NOMO-1 treated with DMSO at 0.1 percent for 48 hours (cell line): ENCODE results near the gene KCNK5.

Experiments used
- DNase-seq: peaks from one replicate; lab custom pipeline; 2025; ENCODE audit not compliant: unreplicated experiment; lab: John Stamatoyannopoulos, UW

The KCNK5 gene

GRCh38 chr6:39228992-39229767 is at the start of gene KCNK5:
Gene KCNK5 (minus strand): TSS chr6:39229475. CDS start chr6:39229111, 364 bp downstream.
- peak; percentile 90 for DNase-seq

GRCh38 chr6:39276379-39276995 is 47.2 kb upstream of the KCNK5 start:
- DNase-seq = no peak

GRCh38 chr6:39274903-39275302 is 45.6 kb upstream of the KCNK5 start:
- DNase-seq = no peak

- no peak for DNase-seq
Observed at GRCh38 chr6:39274471-39274870, 45.2 kb upstream of the KCNK5 start.

- DNase-seq = no peak
Observed at GRCh38 chr6:39273406-39273821, 44.1 kb upstream of the KCNK5 start.

- DNase-seq = no peak
Observed at GRCh38 chr6:39269961-39270360, 40.7 kb upstream of the KCNK5 start.

- no peak for DNase-seq
Observed at GRCh38 chr6:39268721-39269120, 39.4 kb upstream of the KCNK5 start.

- DNase-seq = no peak
Observed at GRCh38 chr6:39268171-39268570, 38.9 kb upstream of the KCNK5 start.

GRCh38 chr6:39266782-39267355 is 37.6 kb upstream of the KCNK5 start:
- DNase-seq = no peak

GRCh38 chr6:39266375-39266774 is 37.1 kb upstream of the KCNK5 start:
- no peak for DNase-seq

GRCh38 chr6:39263303-39264037 is 34.2 kb upstream of the KCNK5 start:
- peak; percentile 98 for DNase-seq

- DNase-seq = no peak
Observed at GRCh38 chr6:39261751-39262150, 32.5 kb upstream of the KCNK5 start.

- DNase-seq = no peak
Observed at GRCh38 chr6:39260953-39261352, 31.7 kb upstream of the KCNK5 start.

- no peak for DNase-seq
Observed at GRCh38 chr6:39260456-39260855, 31.2 kb upstream of the KCNK5 start.

GRCh38 chr6:39256294-39256940 is 27.1 kb upstream of the KCNK5 start:
- no peak for DNase-seq

- DNase-seq = no peak
Observed at GRCh38 chr6:39254999-39255535, 25.8 kb upstream of the KCNK5 start.

GRCh38 chr6:39251406-39251805 is 22.1 kb upstream of the KCNK5 start:
- no peak for DNase-seq

GRCh38 chr6:39250507-39250906 is 21.2 kb upstream of the KCNK5 start:
- DNase-seq = no peak

- DNase-seq = no peak
Observed at GRCh38 chr6:39249278-39249677, 20.0 kb upstream of the KCNK5 start.

GRCh38 chr6:39247667-39248194 is 18.5 kb upstream of the KCNK5 start:
- no peak for DNase-seq

- no peak for DNase-seq
Observed at GRCh38 chr6:39243809-39244208, 14.5 kb upstream of the KCNK5 start.
